SK-N-SH treated with all-trans-retinoic acid at 6 μM for 48 hours (cell line): ENCODE results near the gene HIF1A.
A peak's percentile ranks its signal among the peaks of the same experiment; 100 is the strongest.
"Not testable (repeated sequence)": the region's sequence is repeated elsewhere in the genome, so short reads cannot be mapped to it uniquely, and the experiment has no call there.

Source experiments
- ATAC-seq: fragments of 200-7000 bp; cut with Tn5 transposase; 3 replicates; pipeline ENCODE4 v1.9.1; 2020; ENCODE audit warnings: mild to moderate bottlenecking, moderate library complexity
- ARNTL ChIP-seq: fragments of 450-650 bp; formaldehyde crosslinking; IDR thresholded peaks from 2 replicates; pipeline ENCODE4 v1.5.0; 2020; ENCODE audit warnings: low read depth, mild to moderate bottlenecking, moderate library complexity, borderline replicate concordance
- BACH2 ChIP-seq: fragments of 250-450 bp; sonication (Bioruptor Pico); IDR thresholded peaks from 2 replicates; pipeline ENCODE4 v1.9.0; 2021; ENCODE audit warnings: mild to moderate bottlenecking, borderline replicate concordance
- CSDC2 ChIP-seq: fragments of 250-450 bp; sonication (Bioruptor Pico); IDR thresholded peaks from 2 replicates; pipeline ENCODE4 v1.5.0; 2020; ENCODE audit warnings: mild to moderate bottlenecking, moderate library complexity
- CSRNP3 ChIP-seq: fragments of 250-450 bp; sonication (Bioruptor Pico); IDR thresholded peaks from 2 replicates; pipeline ENCODE4 v1.5.1; 2021; ENCODE audit warnings: mild to moderate bottlenecking, moderate library complexity
- GLIS3 ChIP-seq: fragments of 250-450 bp; sonication (Bioruptor Pico); IDR thresholded peaks from 2 replicates; pipeline ENCODE4 v1.5.0; 2020; ENCODE audit warnings: mild to moderate bottlenecking, moderate library complexity
- OSR1 ChIP-seq: fragments of 250-450 bp; sonication (Bioruptor Pico); IDR thresholded peaks from 2 replicates; pipeline ENCODE4 v1.8.0; 2022; ENCODE audit warnings: moderate library complexity, mild to moderate bottlenecking, inconsistent platforms
- PATZ1 ChIP-seq: fragments of 250-450 bp; sonication (Bioruptor Pico); IDR thresholded peaks from 2 replicates; pipeline ENCODE4 v1.8.0; 2020; ENCODE audit warnings: mild to moderate bottlenecking, moderate library complexity, borderline replicate concordance
- PPARA ChIP-seq: fragments of 250-450 bp; sonication (Bioruptor Pico); IDR thresholded peaks from 2 replicates; pipeline ENCODE4 v1.5.0; 2020; ENCODE audit warnings: mild to moderate bottlenecking, borderline replicate concordance
- RARB ChIP-seq: fragments of 250-450 bp; sonication (Bioruptor Pico); IDR thresholded peaks from 2 replicates; pipeline ENCODE4 v1.8.0; 2021; ENCODE audit warnings: mild to moderate bottlenecking, moderate library complexity
- SNAI2 ChIP-seq: fragments of 250-450 bp; sonication (Bioruptor Pico); IDR thresholded peaks from 2 replicates; pipeline ENCODE4 v1.5.0; 2020; ENCODE audit warnings: mild to moderate bottlenecking, moderate library complexity
- TCF4 ChIP-seq: fragments of 250-450 bp; sonication (Bioruptor Pico); IDR thresholded peaks from 2 replicates; pipeline ENCODE4 v1.8.0; 2021; ENCODE audit warnings: mild to moderate bottlenecking, moderate library complexity, borderline replicate concordance
- TOX ChIP-seq: fragments of 250-450 bp; sonication (Bioruptor Pico); IDR thresholded peaks from 2 replicates; pipeline ENCODE4 v1.8.0; 2021; ENCODE audit warnings: mild to moderate bottlenecking, moderate library complexity, borderline replicate concordance
- TSHZ2 ChIP-seq: fragments of 250-450 bp; sonication (Bioruptor Pico); IDR thresholded peaks from 2 replicates; pipeline ENCODE4 v1.5.0; 2020; ENCODE audit warnings: mild to moderate bottlenecking, moderate library complexity
- ZC3H10 ChIP-seq: fragments of 250-450 bp; sonication (Bioruptor Pico); IDR thresholded peaks from 2 replicates; pipeline ENCODE4 v1.5.1; 2021; ENCODE audit warnings: mild to moderate bottlenecking, moderate library complexity
- ZFP3 ChIP-seq: fragments of 250-450 bp; sonication (Bioruptor Pico); IDR thresholded peaks from 2 replicates; pipeline ENCODE4 v1.5.0; 2020; ENCODE audit warnings: mild to moderate bottlenecking, moderate library complexity
- ZFP30 ChIP-seq: fragments of 450-650 bp; formaldehyde crosslinking; IDR thresholded peaks from 2 replicates; pipeline ENCODE4 v1.5.0; 2022; ENCODE audit warnings: mild to moderate bottlenecking, moderate library complexity
- ZNF565 ChIP-seq: fragments of 450-650 bp; formaldehyde crosslinking; conservative IDR thresholded peaks from 2 replicates; pipeline ENCODE4 v1.5.0; 2020; ENCODE audit warnings: low read depth, mild to moderate bottlenecking, moderate library complexity
- ZNF8 ChIP-seq: fragments of 450-650 bp; formaldehyde crosslinking; IDR thresholded peaks from 2 replicates; pipeline ENCODE4 v1.5.0; 2020; ENCODE audit warnings: mild to moderate bottlenecking, moderate library complexity

Gene HIF1A

GRCh38 chr14:61653507-61653906 lies 41.8 kb upstream of the HIF1A start:
- TF ChIP-seq TOX (CRISPR knock-in tag) = no peak
- peak; percentile 25; the same call in 1 of the 2 replicates for TF ChIP-seq TCF4

GRCh38 chr14:61654026-61654425 lies 41.3 kb upstream of the HIF1A start:
- TF ChIP-seq OSR1 = no peak
- TF ChIP-seq SNAI2 (CRISPR knock-in tag) = no peak
- TF ChIP-seq BACH2 (CRISPR knock-in tag) = no peak
- TF ChIP-seq TOX (CRISPR knock-in tag) = no peak
- no peak for TF ChIP-seq ZNF8 (CRISPR knock-in tag)
- TF ChIP-seq TSHZ2 = no peak
- no peak for TF ChIP-seq ZNF565 (CRISPR knock-in tag)
- TF ChIP-seq CSDC2 (CRISPR knock-in tag) = no peak
- no peak for TF ChIP-seq PPARA (CRISPR knock-in tag)
- TF ChIP-seq ZC3H10 (CRISPR knock-in tag) = no peak
- no peak for TF ChIP-seq ARNTL (CRISPR knock-in tag)
- TF ChIP-seq CSRNP3 (CRISPR knock-in tag) = no peak
- no peak for TF ChIP-seq PATZ1 (CRISPR knock-in tag)
- TF ChIP-seq ZFP30 (CRISPR knock-in tag) = no peak
- TF ChIP-seq GLIS3 = no peak
- ATAC-seq = no peak

More at GRCh38 chr14:61653507-61653906, 41.8 kb upstream of the HIF1A start:
- ATAC-seq = peak; percentile 71

GRCh38 chr14:61655777-61656176 lies 39.5 kb upstream of the HIF1A start:
- ATAC-seq = no peak
- no peak for TF ChIP-seq BACH2 (CRISPR knock-in tag)
- TF ChIP-seq ZC3H10 (CRISPR knock-in tag) = no peak
- no peak for TF ChIP-seq RARB (CRISPR knock-in tag)
- no peak for TF ChIP-seq CSRNP3 (CRISPR knock-in tag)
- no peak for TF ChIP-seq GLIS3
- no peak for TF ChIP-seq ZFP3
- TF ChIP-seq ZNF565 (CRISPR knock-in tag) = no peak
- TF ChIP-seq PATZ1 (CRISPR knock-in tag) = no peak
- no peak for TF ChIP-seq TOX (CRISPR knock-in tag)
- no peak for TF ChIP-seq SNAI2 (CRISPR knock-in tag)

- no peak for ATAC-seq
These were observed 39.0 kb upstream of the HIF1A start for GRCh38 chr14:61656341-61656740.

GRCh38 chr14:61658111-61658510 lies 37.2 kb upstream of the HIF1A start:
- ATAC-seq = not testable (repeated sequence)

More at GRCh38 chr14:61656341-61656740, 39.0 kb upstream of the HIF1A start:
- TF ChIP-seq RARB (CRISPR knock-in tag) = no peak
